ENCODE results near the gene OPRL1. TPM values are rescaled to one million over a fixed set of nuclear protein-coding genes. Genes with fewer than 3 reads are reported as not detected.

OPRL1 gene
- polyA plus RNA-seq, 3 donors, result 7.0 to 9.0 (median 8.8) TPM

DNA sequence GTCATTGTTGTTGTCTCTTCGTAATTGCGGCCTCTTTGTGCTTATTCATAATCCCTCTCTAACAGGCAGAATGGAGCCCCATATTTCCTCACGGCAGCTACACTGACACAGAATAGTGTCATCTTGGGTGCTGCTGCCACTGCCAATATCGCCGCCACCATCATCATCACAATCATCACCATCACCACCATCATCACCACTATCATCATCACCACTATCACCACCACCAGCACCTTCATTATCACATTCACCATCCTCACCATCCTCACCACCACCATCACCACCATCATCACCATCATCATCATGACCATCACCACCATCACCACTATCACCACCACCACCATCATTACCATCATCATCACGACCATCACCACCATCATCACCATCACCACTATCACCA lies 16.7 kb downstream of the OPRL1 start:
- TF ChIP-seq, protein P1, sequence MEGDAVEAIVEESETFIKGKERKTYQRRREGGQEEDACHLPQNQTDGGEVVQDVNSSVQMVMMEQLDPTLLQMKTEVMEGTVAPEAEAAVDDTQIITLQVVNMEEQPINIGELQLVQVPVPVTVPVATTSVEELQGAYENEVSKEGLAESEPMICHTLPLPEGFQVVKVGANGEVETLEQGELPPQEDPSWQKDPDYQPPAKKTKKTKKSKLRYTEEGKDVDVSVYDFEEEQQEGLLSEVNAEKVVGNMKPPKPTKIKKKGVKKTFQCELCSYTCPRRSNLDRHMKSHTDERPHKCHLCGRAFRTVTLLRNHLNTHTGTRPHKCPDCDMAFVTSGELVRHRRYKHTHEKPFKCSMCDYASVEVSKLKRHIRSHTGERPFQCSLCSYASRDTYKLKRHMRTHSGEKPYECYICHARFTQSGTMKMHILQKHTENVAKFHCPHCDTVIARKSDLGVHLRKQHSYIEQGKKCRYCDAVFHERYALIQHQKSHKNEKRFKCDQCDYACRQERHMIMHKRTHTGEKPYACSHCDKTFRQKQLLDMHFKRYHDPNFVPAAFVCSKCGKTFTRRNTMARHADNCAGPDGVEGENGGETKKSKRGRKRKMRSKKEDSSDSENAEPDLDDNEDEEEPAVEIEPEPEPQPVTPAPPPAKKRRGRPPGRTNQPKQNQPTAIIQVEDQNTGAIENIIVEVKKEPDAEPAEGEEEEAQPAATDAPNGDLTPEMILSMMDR (IDR thresholded peaks at IDR 0.05), result no peak
- H2AFZ ChIP-seq (ENCODE audit: insufficient read depth, low read depth, low read length, poor library complexity, severe bottlenecking), result no peak overlapping the region
- peaks cover 7 to 11% (median 10%) of the 10 kb centered on the region in 3 donors for H3K27me3 Mint-ChIP-seq (ENCODE audit: low read depth in 3 of 3)
- peaks cover 8% of the 10 kb centered on the region for H3K4me1 Mint-ChIP-seq
- H4K20me1 ChIP-seq (ENCODE audit: insufficient read depth, low read length), result peaks cover 30% of the 10 kb centered on the region
- intact Hi-C loops (cut with micrococcal nuclease), result no loop called here
- H3K27ac ChIP-seq (ENCODE audit: low read depth in 1 of 2, low read length in 2 of 2), result no peak overlapping the region
- no peak overlapping the region for H3K4me3 ChIP-seq (replicated peaks in 1 of 3; ENCODE audit: low read depth in 2 of 3, low read length in 3 of 3)
- no peak overlapping the region for H3K9ac ChIP-seq (ENCODE audit: insufficient read depth, low read length, poor library complexity, severe bottlenecking)
- H3K27me3 ChIP-seq (ENCODE audit: control insufficient read depth in 2 of 2, insufficient read depth in 2 of 2, low read length in 2 of 2), result peaks cover 0 to 12% of the 10 kb centered on the region in 2 donors
- no peaks in the 10 kb centered on the region for H3K9me3 ChIP-seq (replicated peaks in 1 of 2; ENCODE audit: control insufficient read depth in 1 of 2, insufficient read depth in 1 of 2, low read length in 2 of 2)
- peaks cover 41 to 51% of the 10 kb centered on the region in 2 donors for H3K36me3 ChIP-seq (replicated peaks in 1 of 2; ENCODE audit: control insufficient read depth in 1 of 2, insufficient read depth in 2 of 2, low read length in 2 of 2)
- WGBS (ENCODE audit: insufficient coverage), result 77% methylated on average over 5 of the region's 6 CpGs
- no peak overlapping the region for H3K27ac Mint-ChIP-seq
- H3K4me2 ChIP-seq (replicated peaks; ENCODE audit: extremely low read depth, low read length, poor library complexity, severe bottlenecking), result no peak overlapping the region
- H3K36me3 Mint-ChIP-seq, result peaks cover 44 to 53% of the 10 kb centered on the region in 2 donors
- H3K4me3 Mint-ChIP-seq, result no peak overlapping the region
- H3K4me1 ChIP-seq (ENCODE audit: control insufficient read depth in 1 of 2, insufficient read depth in 2 of 2, low read length in 2 of 2), result no peaks in the 10 kb centered on the region
- no peaks in the 10 kb centered on the region for H3K79me2 ChIP-seq (ENCODE audit: insufficient read depth, low read length)
- DNase-seq, result no peak
- peaks cover 2 to 10% (median 5%) of the 10 kb centered on the region in 7 donors for H3K9me3 Mint-ChIP-seq

DNA sequence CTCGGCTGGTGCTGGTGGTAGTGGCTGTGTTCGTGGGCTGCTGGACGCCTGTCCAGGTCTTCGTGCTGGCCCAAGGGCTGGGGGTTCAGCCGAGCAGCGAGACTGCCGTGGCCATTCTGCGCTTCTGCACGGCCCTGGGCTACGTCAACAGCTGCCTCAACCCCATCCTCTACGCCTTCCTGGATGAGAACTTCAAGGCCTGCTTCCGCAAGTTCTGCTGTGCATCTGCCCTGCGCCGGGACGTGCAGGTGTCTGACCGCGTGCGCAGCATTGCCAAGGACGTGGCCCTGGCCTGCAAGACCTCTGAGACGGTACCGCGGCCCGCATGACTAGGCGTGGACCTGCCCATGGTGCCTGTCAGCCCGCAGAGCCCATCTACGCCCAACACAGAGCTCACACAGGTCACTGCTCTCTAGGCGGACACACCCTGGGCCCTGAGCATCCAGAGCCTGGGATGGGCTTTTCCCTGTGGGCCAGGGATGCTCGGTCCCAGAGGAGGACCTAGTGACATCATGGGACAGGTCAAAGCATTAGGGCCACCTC lies 18.7 kb downstream of the OPRL1 start:
- DNase-seq, result no peak
- no peaks in the 10 kb centered on the region for H3K79me2 ChIP-seq (ENCODE audit: insufficient read depth, low read length)
- Mint-ChIP-seq H3K27me3 (ENCODE audit: low read depth in 3 of 3) (peaks cover 25 to 30% (median 27%) of the 10 kb centered on the region in 3 donors), H3K9me3 (peaks cover 2 to 12% (median 5%) of the 10 kb centered on the region in 7 donors), H3K27ac (no peak overlapping the region), H3K4me3 (no peak overlapping the region), H3K4me1 (peaks cover 6% of the 10 kb centered on the region), H3K36me3 (peaks cover 45 to 53% of the 10 kb centered on the region in 2 donors)
- H3K9me3 ChIP-seq (replicated peaks in 1 of 2; ENCODE audit: control insufficient read depth in 1 of 2, insufficient read depth in 1 of 2, low read length in 2 of 2), result no peaks in the 10 kb centered on the region
- intact Hi-C loops (cut with micrococcal nuclease), result no loop called here
- no peak overlapping the region for H3K4me3 ChIP-seq (replicated peaks in 1 of 3; ENCODE audit: low read depth in 2 of 3, low read length in 3 of 3)
- H3K36me3 ChIP-seq (replicated peaks in 1 of 2; ENCODE audit: control insufficient read depth in 1 of 2, insufficient read depth in 2 of 2, low read length in 2 of 2), result peaks cover 41 to 51% of the 10 kb centered on the region in 2 donors
- H2AFZ ChIP-seq (ENCODE audit: insufficient read depth, low read depth, low read length, poor library complexity, severe bottlenecking), result no peak overlapping the region
- WGBS (ENCODE audit: insufficient coverage), result 97% methylated on average over 28 of the region's 28 CpGs
- H3K4me1 ChIP-seq (ENCODE audit: control insufficient read depth in 1 of 2, insufficient read depth in 2 of 2, low read length in 2 of 2), result peaks cover 4 to 7% of the 10 kb centered on the region in 2 donors
- H3K9ac ChIP-seq (ENCODE audit: insufficient read depth, low read length, poor library complexity, severe bottlenecking), result no peak overlapping the region
- TF ChIP-seq, protein P1 (IDR thresholded peaks at IDR 0.05), result no peak
- H3K27ac ChIP-seq (ENCODE audit: low read depth in 1 of 2, low read length in 2 of 2), result no peak overlapping the region
- H3K4me2 ChIP-seq (replicated peaks; ENCODE audit: extremely low read depth, low read length, poor library complexity, severe bottlenecking), result no peak overlapping the region
- peaks cover 6 to 31% of the 10 kb centered on the region in 2 donors for H3K27me3 ChIP-seq (ENCODE audit: control insufficient read depth in 2 of 2, insufficient read depth in 2 of 2, low read length in 2 of 2)
- peaks cover 20% of the 10 kb centered on the region for H4K20me1 ChIP-seq (ENCODE audit: insufficient read depth, low read length)

Data from CD14-positive monocyte (primary cell).